K562 (cell line): ENCODE measurements around the gene PPP1R3G. TPM values are rescaled to one million over a fixed set of nuclear protein-coding genes. Genes with fewer than 3 reads are reported as not detected.

Experiments
- ATAC-seq: fragments of 200-7000 bp; cut with Tn5 transposase; 3 replicates; pipeline ENCODE4 v1.9.1; 2020; ENCODE audit warnings: moderate library complexity
- BruUV-seq: library from RNA; stranded (reverse); fragments of 400-500 nt; replicated peaks from 2 replicates; lab custom pipeline; 2021; lab: Mats Ljungman, UMichigan
- CTCF ChIA-PET: fragments of 300-600 bp; formaldehyde crosslinking; extraction: SDS; loops from one replicate; lab custom pipeline; 2021; ENCODE audit warnings: low intra/inter-chr PET ratio; lab: Yijun Ruan, JAX
- POLR2A ChIA-PET: fragments of 300-600, 350-650 bp; sonication (Branson Sonifier 250); formaldehyde crosslinking; extraction: SDS; loops from one replicate; lab custom pipeline; 2021; ENCODE audit warnings: antibody characterized with exemption, inconsistent platforms; lab: Yijun Ruan, JAX
- DNase-seq, 4 experiments: peaks; one replicate each; pipeline versions ENCODE4 v3.0.0 to v3.0.0-alpha.2; 2011 to 2018; ENCODE audit warnings: low spot score in 3 of 4, mixed read lengths in 3 of 4; ENCODE audit errors: extremely low read depth in 1 of 4
- FAIRE-seq: peaks from 2 replicates; lab custom pipeline; 2011; peaks lifted over from hg19 to GRCh38; lab: Jason Lieb, UNC
- H2AFZ ChIP-seq: 2 replicates; pipeline ENCODE4 v1.6.0; 2011; ENCODE audit warnings: low read depth, low read length, control low read depth, inconsistent platforms
- H3K27ac ChIP-seq: fragments of 200-600 bp; 3 replicates; pipeline ENCODE4 v1.8.0; 2011; ENCODE audit warnings: low read depth, mild to moderate bottlenecking, control low read depth, inconsistent platforms, low read length, moderate library complexity, mixed read lengths; ENCODE audit errors: extremely low read depth
- H3K27me3 ChIP-seq, 2 experiments: fragments of 300-600 bp in 1 of 2; 2 replicates in 1 of 2; 3 replicates in 1 of 2; pipeline versions ENCODE4 v1.6.0 to v1.8.0; 2011; ENCODE audit warnings: inconsistent platforms in 2 of 2, low read length in 2 of 2, mild to moderate bottlenecking in 1 of 2, mixed read lengths in 1 of 2, moderate library complexity in 1 of 2; ENCODE audit not compliant: control insufficient read depth in 2 of 2, insufficient read depth in 2 of 2
- H3K36me3 ChIP-seq: fragments of 300-600 bp; 3 replicates; pipeline ENCODE4 v1.8.0; 2011; ENCODE audit warnings: mild to moderate bottlenecking, low read length, inconsistent platforms; ENCODE audit not compliant: control insufficient read depth, insufficient read depth
- H3K4me1 ChIP-seq, 2 experiments: fragments of 200-600 bp in 1 of 2; replicated peaks in 1 of 2; 2 replicates in 1 of 2; 3 replicates in 1 of 2; pipeline versions ENCODE4 v1.5.1 to v1.8.0; 2011; ENCODE audit warnings: inconsistent platforms in 2 of 2, low read length in 2 of 2, mild to moderate bottlenecking in 1 of 2, mixed read lengths in 1 of 2, moderate library complexity in 1 of 2; ENCODE audit not compliant: control insufficient read depth in 2 of 2, insufficient read depth in 2 of 2
- H3K4me2 ChIP-seq: 2 replicates; pipeline ENCODE4 v1.6.1; 2011; ENCODE audit warnings: low read length, control low read depth, inconsistent platforms, mixed read lengths; ENCODE audit not compliant: insufficient read depth
- H3K4me3 ChIP-seq: fragments of 200-600 bp; sonication (generic), shearing (Covaris generic); 2 replicates; pipeline ENCODE4 v1.5.1; 2016; ENCODE audit warnings: control low read depth, inconsistent platforms
- H3K79me2 ChIP-seq: fragments of 200-600 bp; 3 replicates; pipeline ENCODE4 v1.8.0; 2011; ENCODE audit warnings: low read length, inconsistent platforms; ENCODE audit not compliant: control insufficient read depth, insufficient read depth
- H3K9ac ChIP-seq, 2 experiments: 2 replicates each; pipeline versions ENCODE4 v1.6.0 to v1.6.1; 2011; ENCODE audit warnings: low read depth in 2 of 2, low read length in 2 of 2, control low read depth in 1 of 2, inconsistent platforms in 1 of 2, mild to moderate bottlenecking in 1 of 2, mixed read lengths in 1 of 2; ENCODE audit not compliant: insufficient read depth in 1 of 2
- H3K9me1 ChIP-seq: one replicate; pipeline ENCODE4 v1.6.0; 2011; ENCODE audit warnings: inconsistent platforms, mild to moderate bottlenecking, low read length, moderate library complexity; ENCODE audit not compliant: control insufficient read depth, insufficient read depth
- H3K9me3 ChIP-seq: replicated peaks from 2 replicates; pipeline ENCODE4 v1.5.1; 2011; ENCODE audit warnings: low read depth, low read length, inconsistent platforms; ENCODE audit not compliant: control insufficient read depth, insufficient read depth
- H4K20me1 ChIP-seq: replicated peaks from 2 replicates; pipeline ENCODE4 v1.6.1; 2011; ENCODE audit warnings: low read length, inconsistent platforms, mixed read lengths; ENCODE audit not compliant: control insufficient read depth, insufficient read depth
- MYC ChIP-seq, 2 experiments: fragments of 250-450 bp in 1 of 2; sonication (Bioruptor Pico) in 1 of 2; IDR thresholded peaks; 2 replicates each; pipeline versions ENCODE4 v1.5.1 to v1.6.1; 2012 to 2021; ENCODE audit warnings: low read depth in 2 of 2, borderline replicate concordance in 1 of 2, improper control_type of control experiment in 1 of 2, low read length in 1 of 2, mild to moderate bottlenecking in 1 of 2, moderate library complexity in 1 of 2
- SAFB2 ChIP-seq: fragments of 200-400 bp; formaldehyde crosslinking; IDR thresholded peaks from 2 replicates; pipeline ENCODE4 v1.6.1; 2018; ENCODE audit warnings: borderline replicate concordance, low read length, low read depth, moderate library complexity; ENCODE audit not compliant: severe bottlenecking
- ZFPM2 ChIP-seq: fragments of 250-450 bp; sonication (Bioruptor Pico); IDR thresholded peaks from 2 replicates; pipeline ENCODE4 v1.5.1; 2022; ENCODE audit warnings: mild to moderate bottlenecking
- ZNF224 ChIP-seq: sonication (generic); formaldehyde crosslinking; IDR thresholded peaks from 2 replicates; pipeline ENCODE4 v1.8.0; 2022; ENCODE audit warnings: mild to moderate bottlenecking, missing genetic modification reagents
- WGBS: fragments of 100-300 bp; shearing (Covaris generic); methylation state at CpG from one replicate; pipeline ENCODE4 v1.1.6; 2016; ENCODE audit warnings: low coverage, mixed read lengths; ENCODE audit not compliant: insufficient coverage; ENCODE audit errors: missing lambda C conversion rate; 5-methylcytosine and 5-hydroxymethylcytosine counted together
- in situ Hi-C: fragments of 300-500 bp; cut with MboI; formaldehyde crosslinking; loops from 4 replicates; pipeline ENCODE4 v1.15.0; 2018; ENCODE audit warnings: inconsistent platforms, mixed read lengths
- intact Hi-C: fragments of 100-400 bp; cut with micrococcal nuclease; formaldehyde crosslinking; loops from 2 replicates; pipeline ENCODE4 v1.14.2; 2022
- polyA plus RNA-seq, 8 experiments: library from polyadenylated mRNA; depleted of rRNA in 4 of 8; stranded (reverse) in 5 of 8; unstranded in 3 of 8; fragments of >200 nt; fragmentation: Nextera tagmentation in 2 of 8; fragmentation: Illumina TruSeq in 1 of 8; extraction: Ambion mirVana in 2 of 8; extraction: Trizol in 1 of 8; gene quantifications; 2 replicates each; pipeline versions ENCODE4 v1.2.1 to v1.2.3, GENCODE V29; 2011 to 2014; ENCODE audit warnings: inconsistent platforms in 1 of 8, missing spikeins in 1 of 8
- total RNA-seq, 7 experiments: library from RNA; depleted of rRNA in 6 of 7; stranded (reverse); fragments of >200 nt in 6 of 7; fragmentation: Illumina TruSeq in 2 of 7; extraction: Trizol in 2 of 7; gene quantifications; 2 replicates each; pipeline versions ENCODE4 v1.2.1 to v1.2.3, GENCODE V29; 2011 to 2021; ENCODE audit warnings: low replicate concordance in 1 of 7
- TF ChIP-seq, protein P1 (sequence below): fragments of 250-450 bp; sonication (Bioruptor Pico); IDR thresholded peaks from 2 replicates; pipeline ENCODE4 v1.8.0; 2021; ENCODE audit warnings: moderate library complexity, mild to moderate bottlenecking, inconsistent platforms

PPP1R3G gene
- total and polyA plus RNA-seq, 9 of the 15 experiments (the other 6 are each of a cell fraction or from before 2014, with no cell fraction given), result 0.01 to 0.13 (median 0.01) TPM; not detected in 4

GRCh38 chr6:5044866-5045265, 40.3 kb upstream of the PPP1R3G start:
- no peaks in the 10 kb centered on the region for H3K79me2 ChIP-seq
- ChIA-PET CTCF (no interaction called here), POLR2A (no interaction called here)
- no peaks in the 10 kb centered on the region for H3K9me1 ChIP-seq
- no peak overlapping the region for H3K27ac ChIP-seq
- DNase-seq, result no peak
- no peak for FAIRE-seq
- H3K4me1 ChIP-seq, result no peaks in the 10 kb centered on the region
- H2AFZ ChIP-seq, result 0 out of 2 replicates have a peak overlapping the region, but pooled peaks have one; percentile 8
- in situ Hi-C loops, result no loop called here
- H3K36me3 ChIP-seq, result no peaks in the 10 kb centered on the region
- no peaks in the 10 kb centered on the region for H4K20me1 ChIP-seq
- no peak overlapping the region for H3K4me2 ChIP-seq
- no peaks in the 10 kb centered on the region for H3K9me3 ChIP-seq
- no TSS peak for BruUV-seq
- no peak overlapping the region for H3K9ac ChIP-seq
- TF ChIP-seq MYC (IDR thresholded peaks at IDR 0.05; ENCODE audit: low read depth, low read length), result no peak
- no peak for TF ChIP-seq MYC (CRISPR knock-in tag; IDR thresholded peaks at IDR 0.05; ENCODE audit: borderline replicate concordance, low read depth)
- no peak for TF ChIP-seq ZNF224 (CRISPR knock-in tag)
- TF ChIP-seq ZFPM2 (CRISPR knock-in tag), result no peak
- TF ChIP-seq, protein P1, sequence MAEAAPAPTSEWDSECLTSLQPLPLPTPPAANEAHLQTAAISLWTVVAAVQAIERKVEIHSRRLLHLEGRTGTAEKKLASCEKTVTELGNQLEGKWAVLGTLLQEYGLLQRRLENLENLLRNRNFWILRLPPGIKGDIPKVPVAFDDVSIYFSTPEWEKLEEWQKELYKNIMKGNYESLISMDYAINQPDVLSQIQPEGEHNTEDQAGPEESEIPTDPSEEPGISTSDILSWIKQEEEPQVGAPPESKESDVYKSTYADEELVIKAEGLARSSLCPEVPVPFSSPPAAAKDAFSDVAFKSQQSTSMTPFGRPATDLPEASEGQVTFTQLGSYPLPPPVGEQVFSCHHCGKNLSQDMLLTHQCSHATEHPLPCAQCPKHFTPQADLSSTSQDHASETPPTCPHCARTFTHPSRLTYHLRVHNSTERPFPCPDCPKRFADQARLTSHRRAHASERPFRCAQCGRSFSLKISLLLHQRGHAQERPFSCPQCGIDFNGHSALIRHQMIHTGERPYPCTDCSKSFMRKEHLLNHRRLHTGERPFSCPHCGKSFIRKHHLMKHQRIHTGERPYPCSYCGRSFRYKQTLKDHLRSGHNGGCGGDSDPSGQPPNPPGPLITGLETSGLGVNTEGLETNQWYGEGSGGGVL (CRISPR knock-in tag), result no peak
- no peak for TF ChIP-seq SAFB2
- ATAC-seq, result no peak
- 24% methylated on average over 3 of the region's 3 CpGs for WGBS
- no peak overlapping the region for H3K4me3 ChIP-seq
- intact Hi-C loops, result no loop called here
- H3K27me3 ChIP-seq, result peaks cover 2 to 26% of the 10 kb centered on the region in 2 experiments; a peak in 4 of 5 replicates
